HEK293 (cell line): Measurements from ENCODE around the gene C5orf63.

Experiments
- CTCF ChIA-PET: fragments of 350-600 bp; formaldehyde crosslinking; extraction: SDS; loops from one replicate; lab custom pipeline; 2021; ENCODE audit warnings: antibody characterized with exemption; lab: Yijun Ruan, JAX
- POLR2A ChIA-PET: fragments of 300-600 bp; formaldehyde crosslinking; extraction: SDS; loops from one replicate; lab custom pipeline; 2020; ENCODE audit warnings: antibody characterized with exemption, inconsistent platforms; lab: Yijun Ruan, JAX
- H3K27ac ChIP-seq: fragments of 200-500 bp; sonication (Bioruptor generic); 2 replicates; pipeline ENCODE4 v1.5.1; 2014; ENCODE audit warnings: low read depth, low read length, control low read depth, inconsistent platforms; ENCODE audit errors: extremely low read depth
- H3K36me3 ChIP-seq, 2 experiments: fragments of 200-500 bp in 1 of 2; sonication (Bioruptor generic) in 1 of 2; 1 replicate in 1 of 2; 2 replicates in 1 of 2; pipeline ENCODE4 v1.5.1; 2014 to 2017; ENCODE audit warnings: inconsistent platforms in 2 of 2, low read length in 2 of 2; ENCODE audit not compliant: control insufficient read depth in 2 of 2, insufficient read depth in 1 of 2
- H3K4me1 ChIP-seq: fragments of 200-500 bp; sonication (Bioruptor generic); 2 replicates; pipeline ENCODE4 v1.5.1; 2014; ENCODE audit warnings: mild to moderate bottlenecking, low read length, inconsistent platforms; ENCODE audit not compliant: control insufficient read depth, insufficient read depth
- H3K4me3 ChIP-seq: 2 replicates; pipeline ENCODE4 v1.5.1; 2011; ENCODE audit warnings: low read depth, mild to moderate bottlenecking, control low read depth, low read length, moderate library complexity
- H3K9me3 ChIP-seq: fragments of 200-500 bp; sonication (Bioruptor generic); 2 replicates; pipeline ENCODE4 v1.5.1; 2014; ENCODE audit warnings: low read depth, low read length, inconsistent platforms; ENCODE audit not compliant: control insufficient read depth, insufficient read depth
- FEZF1 ChIP-seq: fragments of 450-650 bp; formaldehyde crosslinking; IDR thresholded peaks from 2 replicates; pipeline ENCODE4 v1.5.1; 2016; ENCODE audit warnings: missing biosample characterization, missing genetic modification characterization
- GLIS1 ChIP-seq: fragments of 450-650 bp; formaldehyde crosslinking; IDR thresholded peaks from 2 replicates; pipeline ENCODE4 v1.5.1; 2016; ENCODE audit warnings: missing biosample characterization, missing genetic modification characterization
- KLF16 ChIP-seq: fragments of 450-650 bp; formaldehyde crosslinking; IDR thresholded peaks from 2 replicates; pipeline ENCODE4 v1.5.1; 2017; ENCODE audit warnings: missing biosample characterization, missing genetic modification characterization
- KLF7 ChIP-seq: fragments of 450-650 bp; formaldehyde crosslinking; IDR thresholded peaks from 2 replicates; pipeline ENCODE4 v1.5.1; 2016; ENCODE audit warnings: missing biosample characterization, missing genetic modification characterization, borderline replicate concordance
- OSR2 ChIP-seq: fragments of 450-650 bp; formaldehyde crosslinking; IDR thresholded peaks from 2 replicates; pipeline ENCODE4 v1.5.1; 2016; ENCODE audit warnings: missing biosample characterization, missing genetic modification characterization
- SP3 ChIP-seq: fragments of 450-650 bp; formaldehyde crosslinking; IDR thresholded peaks from 2 replicates; pipeline ENCODE4 v1.5.1; 2016; ENCODE audit warnings: missing biosample characterization, missing genetic modification characterization
- SP7 ChIP-seq: fragments of 450-650 bp; formaldehyde crosslinking; IDR thresholded peaks from 2 replicates; pipeline ENCODE4 v1.5.1; 2016; ENCODE audit warnings: missing biosample characterization, missing genetic modification characterization
- TCF7L2 ChIP-seq: IDR thresholded peaks from 2 replicates; pipeline ENCODE4 v1.6.1; 2011; ENCODE audit warnings: low read depth, mild to moderate bottlenecking, inconsistent platforms, low read length, moderate library complexity, borderline replicate concordance
- WT1 ChIP-seq: fragments of 450-650 bp; formaldehyde crosslinking; IDR thresholded peaks from 2 replicates; pipeline ENCODE4 v1.5.1; 2016; ENCODE audit warnings: missing biosample characterization, missing genetic modification characterization
- ZBTB17 ChIP-seq: fragments of 450-650 bp; formaldehyde crosslinking; IDR thresholded peaks from 2 replicates; pipeline ENCODE4 v1.5.1; 2016; ENCODE audit warnings: missing biosample characterization, missing genetic modification characterization
- ZFHX2 ChIP-seq: fragments of 450-650 bp; formaldehyde crosslinking; conservative IDR thresholded peaks from 2 replicates; pipeline ENCODE4 v1.5.1; 2016; ENCODE audit warnings: missing biosample characterization, missing genetic modification characterization
- ZIC2 ChIP-seq: fragments of 450-650 bp; formaldehyde crosslinking; IDR thresholded peaks from 2 replicates; pipeline ENCODE4 v1.5.1; 2016; ENCODE audit warnings: missing biosample characterization, missing genetic modification characterization
- ZNF10 ChIP-seq: fragments of 450-650 bp; formaldehyde crosslinking; IDR thresholded peaks from 2 replicates; pipeline ENCODE4 v1.5.1; 2017; ENCODE audit warnings: missing biosample characterization, missing genetic modification characterization
- ZNF2 ChIP-seq: fragments of 450-650 bp; formaldehyde crosslinking; IDR thresholded peaks from 2 replicates; pipeline ENCODE4 v1.5.1; 2016; ENCODE audit warnings: missing biosample characterization, missing genetic modification characterization
- ZNF239 ChIP-seq: fragments of 450-650 bp; formaldehyde crosslinking; IDR thresholded peaks from 2 replicates; pipeline ENCODE4 v1.5.1; 2016; ENCODE audit warnings: missing biosample characterization, missing genetic modification characterization
- ZNF266 ChIP-seq: fragments of 450-650 bp; formaldehyde crosslinking; IDR thresholded peaks from 2 replicates; pipeline ENCODE4 v1.5.1; 2016; ENCODE audit warnings: missing biosample characterization, missing genetic modification characterization, low read depth
- ZNF324 ChIP-seq: fragments of 450-650 bp; formaldehyde crosslinking; IDR thresholded peaks from 2 replicates; pipeline ENCODE4 v1.5.1; 2016; ENCODE audit warnings: missing biosample characterization, missing genetic modification characterization
- ZNF394 ChIP-seq: fragments of 450-650 bp; formaldehyde crosslinking; IDR thresholded peaks from 2 replicates; pipeline ENCODE4 v1.5.1; 2016; ENCODE audit warnings: missing biosample characterization, missing genetic modification characterization, mild to moderate bottlenecking, moderate library complexity, borderline replicate concordance
- ZNF518A ChIP-seq: fragments of 450-650 bp; formaldehyde crosslinking; conservative IDR thresholded peaks from 2 replicates; pipeline ENCODE4 v1.5.1; 2016; ENCODE audit warnings: low read depth, missing biosample characterization, missing genetic modification characterization
- ZNF549 ChIP-seq: fragments of 450-650 bp; IDR thresholded peaks from 2 replicates; pipeline ENCODE4 v1.5.1; 2018; ENCODE audit warnings: missing biosample characterization, missing genetic modification characterization, mild to moderate bottlenecking, inconsistent platforms, moderate library complexity
- ZNF561 ChIP-seq: fragments of 450-650 bp; IDR thresholded peaks from 2 replicates; pipeline ENCODE4 v1.5.1; 2018; ENCODE audit warnings: missing biosample characterization, missing genetic modification characterization, borderline replicate concordance
- ZNF596 ChIP-seq: fragments of 450-650 bp; IDR thresholded peaks from 2 replicates; pipeline ENCODE4 v1.5.0; 2018; ENCODE audit warnings: missing biosample characterization, mild to moderate bottlenecking, missing genetic modification characterization, moderate library complexity
- ZNF600 ChIP-seq: fragments of 450-650 bp; formaldehyde crosslinking; IDR thresholded peaks from 2 replicates; pipeline ENCODE4 v1.5.1; 2016; ENCODE audit warnings: missing biosample characterization, missing genetic modification characterization
- ZNF624 ChIP-seq: fragments of 450-650 bp; formaldehyde crosslinking; IDR thresholded peaks from 2 replicates; pipeline ENCODE4 v1.5.1; 2017; ENCODE audit warnings: missing biosample characterization, missing genetic modification characterization
- ZNF76 ChIP-seq: fragments of 450-650 bp; formaldehyde crosslinking; IDR thresholded peaks from 2 replicates; pipeline ENCODE4; 2016; ENCODE audit warnings: low read depth, missing biosample characterization, missing genetic modification characterization, borderline replicate concordance
- ZNF843 ChIP-seq: fragments of 450-650 bp; formaldehyde crosslinking; IDR thresholded peaks from 2 replicates; pipeline ENCODE4 v1.5.1; 2016; ENCODE audit warnings: missing biosample characterization, missing genetic modification characterization
- ZSCAN5A ChIP-seq: fragments of 450-650 bp; formaldehyde crosslinking; IDR thresholded peaks from 2 replicates; pipeline ENCODE4 v1.5.1; 2016; ENCODE audit warnings: missing biosample characterization, missing genetic modification characterization

C5orf63 gene

GRCh38 chr5:127084656-127085055 is 11.4 kb upstream of the C5orf63 start:
- H3K9me3 ChIP-seq = no peaks in the 10 kb centered on the region
- ChIA-PET CTCF (no interaction called here), POLR2A (no interaction called here)

GRCh38 chr5:127083711-127084110 is 10.4 kb upstream of the C5orf63 start:
- ChIA-PET CTCF (no interaction called here), POLR2A (no interaction called here)
- H3K9me3 ChIP-seq = no peaks in the 10 kb centered on the region
- H3K27ac ChIP-seq = no peak overlapping the region
- TF ChIP-seq ZNF596 (tag by site-specific recombination) = no peak
- no peak for TF ChIP-seq ZNF549
- no peak overlapping the region for H3K4me3 ChIP-seq
- H3K4me1 ChIP-seq = no peaks in the 10 kb centered on the region
- no peaks in the 10 kb centered on the region for H3K36me3 ChIP-seq

More at GRCh38 chr5:127084656-127085055, 11.4 kb upstream of the C5orf63 start:
- Histone ChIP-seq H3K4me1 (no peaks in the 10 kb centered on the region), H3K4me3 (no peak overlapping the region), H3K36me3 (no peaks in the 10 kb centered on the region), H3K27ac (no peak overlapping the region)
- TF ChIP-seq SP3 (tag by site-specific recombination) = no peak
- TF ChIP-seq ZNF76 = no peak
- no peak for TF ChIP-seq ZSCAN5A
- TF ChIP-seq ZNF624 (tag by site-specific recombination) = no peak
- TF ChIP-seq ZNF239 (tag by site-specific recombination) = no peak

GRCh38 chr5:127079994-127080491 is 6.7 kb upstream of the C5orf63 start:
- CTCF ChIA-PET = interaction anchor here (0.7 kb wide), 1 partner anchor 14 kb away, joined by 3 read pairs; no protein-coding TSS in a partner anchor
- Histone ChIP-seq H3K36me3 (no peaks in the 10 kb centered on the region), H3K4me3 (no peak overlapping the region), H3K9me3 (no peaks in the 10 kb centered on the region), H3K4me1 (peaks cover 13% of the 10 kb centered on the region), H3K27ac (no peak overlapping the region)
- POLR2A ChIA-PET = no interaction called here
- TF ChIP-seq KLF16 (tag by site-specific recombination) = no peak
- TF ChIP-seq FEZF1 (tag by site-specific recombination) = peak; percentile 55
- TF ChIP-seq ZNF843 (tag by site-specific recombination) = peak; percentile 53; the same call in 1 of the 2 replicates
- peak; percentile 76 for TF ChIP-seq ZFHX2 (tag by site-specific recombination)
- no peak for TF ChIP-seq ZNF2 (tag by site-specific recombination)
- peak; percentile 53 for TF ChIP-seq WT1
- TF ChIP-seq ZNF561 (tag by site-specific recombination) = 0 out of 2 replicates have a peak, but pooled peaks have one; percentile 18
- TF ChIP-seq KLF7 = no peak
- no peak for TF ChIP-seq GLIS1
- peak; percentile 65; the same call in 1 of the 2 replicates for TF ChIP-seq ZNF394 (tag by site-specific recombination)
- peak; percentile 51; the same call in 1 of the 2 replicates for TF ChIP-seq TCF7L2
- TF ChIP-seq ZNF324 (tag by site-specific recombination) = no peak
- TF ChIP-seq ZNF600 (tag by site-specific recombination) = no peak
- TF ChIP-seq SP7 (tag by site-specific recombination) = peak; percentile 72
- TF ChIP-seq OSR2 (tag by site-specific recombination) = peak; percentile 85
- 0 out of 2 replicates have a peak, but pooled peaks have one; percentile 15 for TF ChIP-seq ZNF518A (tag by site-specific recombination)
- no peak for TF ChIP-seq ZNF10 (tag by site-specific recombination)
- TF ChIP-seq ZBTB17 (tag by site-specific recombination) = peak; percentile 61; the same call in 1 of the 2 replicates
- TF ChIP-seq ZNF266 (tag by site-specific recombination) = no peak
- TF ChIP-seq ZIC2 = peak; percentile 64
